Measurements from ENCODE around the gene WDR59.
A peak's percentile ranks its signal among the peaks of the same experiment; 100 is the strongest.

The WDR59 gene

DNA sequence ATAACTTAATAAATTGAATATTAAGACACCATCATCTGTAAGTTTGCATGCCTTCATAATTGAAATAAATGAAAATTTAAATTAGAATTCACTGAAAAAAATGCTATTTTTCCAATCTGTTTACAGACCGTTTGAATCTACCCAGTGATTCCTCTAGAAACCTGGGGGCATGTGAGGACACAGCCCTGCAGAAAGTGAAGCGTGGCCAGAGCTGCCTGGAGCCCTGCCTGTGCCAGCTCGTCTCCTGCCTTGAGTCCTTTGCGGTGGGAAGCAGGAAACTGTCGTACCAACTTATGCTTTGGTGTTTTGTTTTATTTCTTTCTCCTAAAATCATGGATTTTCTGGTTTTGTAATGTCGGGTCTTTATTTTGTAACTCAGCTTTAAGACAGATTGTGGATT lies 142.5 kb downstream of the WDR59 start:
- Histone ChIP-seq H3K9me3 (ENCODE audit: control insufficient read depth, insufficient read depth, low read depth, low read length) (no peaks in the 10 kb centered on the region), H3K4me3 (ENCODE audit: low read depth, low read length) (no peak overlapping the region), H3K4me1 (ENCODE audit: control insufficient read depth, insufficient read depth, low read length) (no peaks in the 10 kb centered on the region), H3K36me3 (ENCODE audit: control insufficient read depth in 2 of 2, insufficient read depth in 1 of 2, low read length in 2 of 2) (no peaks in the 10 kb centered on the region), H3K27ac (ENCODE audit: extremely low read depth, low read depth, low read length) (no peak overlapping the region)
- ChIA-PET POLR2A (no interaction called here), CTCF (interaction anchor here (2.1 kb wide), 1 partner anchor 20 kb away, joined by 9 read pairs; no protein-coding TSS in a partner anchor)
- TF ChIP-seq, protein P1, sequence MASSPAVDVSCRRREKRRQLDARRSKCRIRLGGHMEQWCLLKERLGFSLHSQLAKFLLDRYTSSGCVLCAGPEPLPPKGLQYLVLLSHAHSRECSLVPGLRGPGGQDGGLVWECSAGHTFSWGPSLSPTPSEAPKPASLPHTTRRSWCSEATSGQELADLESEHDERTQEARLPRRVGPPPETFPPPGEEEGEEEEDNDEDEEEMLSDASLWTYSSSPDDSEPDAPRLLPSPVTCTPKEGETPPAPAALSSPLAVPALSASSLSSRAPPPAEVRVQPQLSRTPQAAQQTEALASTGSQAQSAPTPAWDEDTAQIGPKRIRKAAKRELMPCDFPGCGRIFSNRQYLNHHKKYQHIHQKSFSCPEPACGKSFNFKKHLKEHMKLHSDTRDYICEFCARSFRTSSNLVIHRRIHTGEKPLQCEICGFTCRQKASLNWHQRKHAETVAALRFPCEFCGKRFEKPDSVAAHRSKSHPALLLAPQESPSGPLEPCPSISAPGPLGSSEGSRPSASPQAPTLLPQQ (tag by site-specific recombination; IDR thresholded peaks at IDR 0.05), result no peak
- TF ChIP-seq ZNF707 (tag by site-specific recombination; IDR thresholded peaks at IDR 0.05), result no peak
- TF ChIP-seq SETDB1 (IDR thresholded peaks at IDR 0.05; ENCODE audit: insufficient read length, low read length), result no peak
- TF ChIP-seq MZF1 (tag by site-specific recombination; IDR thresholded peaks at IDR 0.05; ENCODE audit: borderline replicate concordance), result no peak
- no peak for TF ChIP-seq BCL11A (tag by site-specific recombination; IDR thresholded peaks at IDR 0.05; ENCODE audit: low read depth)
- TF ChIP-seq ZNF146 (tag by site-specific recombination; IDR thresholded peaks at IDR 0.05), result no peak
- TF ChIP-seq, protein P2, sequence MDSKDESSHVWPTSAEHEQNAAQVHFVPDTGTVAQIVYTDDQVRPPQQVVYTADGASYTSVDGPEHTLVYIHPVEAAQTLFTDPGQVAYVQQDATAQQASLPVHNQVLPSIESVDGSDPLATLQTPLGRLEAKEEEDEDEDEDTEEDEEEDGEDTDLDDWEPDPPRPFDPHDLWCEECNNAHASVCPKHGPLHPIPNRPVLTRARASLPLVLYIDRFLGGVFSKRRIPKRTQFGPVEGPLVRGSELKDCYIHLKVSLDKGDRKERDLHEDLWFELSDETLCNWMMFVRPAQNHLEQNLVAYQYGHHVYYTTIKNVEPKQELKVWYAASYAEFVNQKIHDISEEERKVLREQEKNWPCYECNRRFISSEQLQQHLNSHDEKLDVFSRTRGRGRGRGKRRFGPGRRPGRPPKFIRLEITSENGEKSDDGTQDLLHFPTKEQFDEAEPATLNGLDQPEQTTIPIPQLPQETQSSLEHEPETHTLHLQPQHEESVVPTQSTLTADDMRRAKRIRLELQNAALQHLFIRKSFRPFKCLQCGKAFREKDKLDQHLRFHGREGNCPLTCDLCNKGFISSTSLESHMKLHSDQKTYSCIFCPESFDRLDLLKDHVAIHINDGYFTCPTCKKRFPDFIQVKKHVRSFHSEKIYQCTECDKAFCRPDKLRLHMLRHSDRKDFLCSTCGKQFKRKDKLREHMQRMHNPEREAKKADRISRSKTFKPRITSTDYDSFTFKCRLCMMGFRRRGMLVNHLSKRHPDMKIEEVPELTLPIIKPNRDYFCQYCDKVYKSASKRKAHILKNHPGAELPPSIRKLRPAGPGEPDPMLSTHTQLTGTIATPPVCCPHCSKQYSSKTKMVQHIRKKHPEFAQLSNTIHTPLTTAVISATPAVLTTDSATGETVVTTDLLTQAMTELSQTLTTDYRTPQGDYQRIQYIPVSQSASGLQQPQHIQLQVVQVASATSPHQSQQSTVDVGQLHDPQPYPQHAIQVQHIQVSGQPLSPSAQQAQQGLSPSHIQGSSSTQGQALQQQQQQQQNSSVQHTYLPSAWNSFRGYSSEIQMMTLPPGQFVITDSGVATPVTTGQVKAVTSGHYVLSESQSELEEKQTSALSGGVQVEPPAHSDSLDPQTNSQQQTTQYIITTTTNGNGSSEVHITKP (tag by site-specific recombination; IDR thresholded peaks at IDR 0.05), result no peak
- 0 out of 2 replicates have a peak, but pooled peaks have one; percentile 27 for TF ChIP-seq ZNF335 (tag by site-specific recombination; conservative IDR thresholded peaks at IDR 0.05)

DNA sequence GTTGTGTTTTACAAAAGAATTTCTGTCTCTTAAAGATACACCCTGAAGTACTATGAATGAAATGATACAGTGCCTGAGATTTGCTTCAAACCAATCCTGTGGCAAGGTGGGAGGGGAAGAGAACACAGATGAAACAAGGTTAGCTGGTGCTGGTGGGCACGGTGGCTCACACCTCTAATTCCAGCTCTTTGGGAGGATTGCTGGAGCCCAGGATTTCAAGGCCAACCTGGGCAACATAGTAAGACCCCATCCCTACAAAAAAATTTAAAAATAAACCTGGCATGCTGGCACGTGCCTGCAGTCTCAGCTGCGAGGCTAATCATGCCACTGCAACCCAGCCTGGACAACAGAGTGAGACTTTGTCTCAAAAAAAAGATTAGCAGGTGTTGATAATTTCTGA lies 143.0 kb downstream of the WDR59 start:
- Histone ChIP-seq H3K9me3 (ENCODE audit: control insufficient read depth, insufficient read depth, low read depth, low read length) (no peaks in the 10 kb centered on the region), H3K36me3 (ENCODE audit: control insufficient read depth in 2 of 2, insufficient read depth in 1 of 2, low read length in 2 of 2) (no peaks in the 10 kb centered on the region), H3K27ac (ENCODE audit: extremely low read depth, low read depth, low read length) (no peak overlapping the region), H3K4me1 (ENCODE audit: control insufficient read depth, insufficient read depth, low read length) (no peaks in the 10 kb centered on the region), H3K4me3 (ENCODE audit: low read depth, low read length) (no peak overlapping the region)
- peak; percentile 55; the same call in 1 of the 2 replicates for TF ChIP-seq ZNF121 (tag by site-specific recombination; IDR thresholded peaks at IDR 0.05)
- TF ChIP-seq, protein P2 (tag by site-specific recombination; IDR thresholded peaks at IDR 0.05), result no peak
- POLR2A ChIA-PET, result no interaction called here
- CTCF ChIA-PET, result no interaction called here

DNA sequence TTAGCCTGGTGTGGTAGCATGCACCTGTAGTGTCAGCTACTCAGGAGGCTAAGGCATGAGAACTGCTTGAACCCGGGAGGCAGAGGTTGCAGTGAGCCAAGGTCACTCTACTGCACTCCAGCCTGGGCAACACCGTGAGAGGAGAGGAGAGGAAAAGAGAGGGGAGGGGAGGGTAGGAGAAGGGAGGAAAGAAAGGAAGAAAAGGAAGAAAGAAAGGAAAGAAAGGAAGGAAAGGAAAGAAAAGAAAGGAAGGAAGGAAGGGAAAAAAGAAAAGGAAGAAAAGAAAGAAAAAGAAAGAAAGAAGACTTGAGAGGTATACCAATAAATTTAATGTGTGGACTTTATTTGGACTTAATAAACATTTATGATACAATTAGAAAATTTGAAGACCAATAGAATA lies 143.5 kb downstream of the WDR59 start:
- H3K9me3 ChIP-seq (ENCODE audit: control insufficient read depth, insufficient read depth, low read depth, low read length), result no peaks in the 10 kb centered on the region
- H3K4me1 ChIP-seq (ENCODE audit: control insufficient read depth, insufficient read depth, low read length), result no peaks in the 10 kb centered on the region
- H3K27ac ChIP-seq (ENCODE audit: extremely low read depth, low read depth, low read length), result no peak overlapping the region
- no peak overlapping the region for H3K4me3 ChIP-seq (ENCODE audit: low read depth, low read length)
- CTCF ChIA-PET, result interaction anchor here (2.7 kb wide), 1 partner anchor 21 kb away, joined by 14 read pairs; no protein-coding TSS in a partner anchor
- H3K36me3 ChIP-seq (ENCODE audit: control insufficient read depth in 2 of 2, insufficient read depth in 1 of 2, low read length in 2 of 2), result no peaks in the 10 kb centered on the region
- POLR2A ChIA-PET, result no interaction called here
- TF ChIP-seq ZFP3 (tag by site-specific recombination; IDR thresholded peaks at IDR 0.05; ENCODE audit: low read depth), result no peak
- TF ChIP-seq, protein P3, sequence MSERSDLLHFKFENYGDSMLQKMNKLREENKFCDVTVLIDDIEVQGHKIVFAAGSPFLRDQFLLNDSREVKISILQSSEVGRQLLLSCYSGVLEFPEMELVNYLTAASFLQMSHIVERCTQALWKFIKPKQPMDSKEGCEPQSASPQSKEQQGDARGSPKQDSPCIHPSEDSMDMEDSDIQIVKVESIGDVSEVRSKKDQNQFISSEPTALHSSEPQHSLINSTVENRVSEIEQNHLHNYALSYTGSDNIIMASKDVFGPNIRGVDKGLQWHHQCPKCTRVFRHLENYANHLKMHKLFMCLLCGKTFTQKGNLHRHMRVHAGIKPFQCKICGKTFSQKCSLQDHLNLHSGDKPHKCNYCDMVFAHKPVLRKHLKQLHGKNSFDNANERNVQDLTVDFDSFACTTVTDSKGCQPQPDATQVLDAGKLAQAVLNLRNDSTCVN (tag by site-specific recombination; optimal IDR thresholded peaks at IDR 0.05), result no peak
- no peak for TF ChIP-seq ZNF707 (tag by site-specific recombination; IDR thresholded peaks at IDR 0.05)
- TF ChIP-seq OVOL3 (tag by site-specific recombination; IDR thresholded peaks at IDR 0.05), result no peak
- no peak for TF ChIP-seq ZFP69B (tag by site-specific recombination; IDR thresholded peaks at IDR 0.05)
- TF ChIP-seq ZBTB7A (tag by site-specific recombination; IDR thresholded peaks at IDR 0.05; ENCODE audit: low read depth), result no peak
- no peak for TF ChIP-seq ZNF16 (tag by site-specific recombination; IDR thresholded peaks at IDR 0.05; ENCODE audit: low read depth)
- no peak for TF ChIP-seq TRIM28 (IDR thresholded peaks at IDR 0.05; ENCODE audit: borderline replicate concordance, low read length)
- peak; percentile 69 for TF ChIP-seq ZNF366 (tag by site-specific recombination; conservative IDR thresholded peaks at IDR 0.05)
- TF ChIP-seq ZNF76 (tag by site-specific recombination; IDR thresholded peaks at IDR 0.05; ENCODE audit: borderline replicate concordance, low read depth), result no peak
- no peak for TF ChIP-seq ZNF623 (tag by site-specific recombination; IDR thresholded peaks at IDR 0.05)
- TF ChIP-seq, protein P4, sequence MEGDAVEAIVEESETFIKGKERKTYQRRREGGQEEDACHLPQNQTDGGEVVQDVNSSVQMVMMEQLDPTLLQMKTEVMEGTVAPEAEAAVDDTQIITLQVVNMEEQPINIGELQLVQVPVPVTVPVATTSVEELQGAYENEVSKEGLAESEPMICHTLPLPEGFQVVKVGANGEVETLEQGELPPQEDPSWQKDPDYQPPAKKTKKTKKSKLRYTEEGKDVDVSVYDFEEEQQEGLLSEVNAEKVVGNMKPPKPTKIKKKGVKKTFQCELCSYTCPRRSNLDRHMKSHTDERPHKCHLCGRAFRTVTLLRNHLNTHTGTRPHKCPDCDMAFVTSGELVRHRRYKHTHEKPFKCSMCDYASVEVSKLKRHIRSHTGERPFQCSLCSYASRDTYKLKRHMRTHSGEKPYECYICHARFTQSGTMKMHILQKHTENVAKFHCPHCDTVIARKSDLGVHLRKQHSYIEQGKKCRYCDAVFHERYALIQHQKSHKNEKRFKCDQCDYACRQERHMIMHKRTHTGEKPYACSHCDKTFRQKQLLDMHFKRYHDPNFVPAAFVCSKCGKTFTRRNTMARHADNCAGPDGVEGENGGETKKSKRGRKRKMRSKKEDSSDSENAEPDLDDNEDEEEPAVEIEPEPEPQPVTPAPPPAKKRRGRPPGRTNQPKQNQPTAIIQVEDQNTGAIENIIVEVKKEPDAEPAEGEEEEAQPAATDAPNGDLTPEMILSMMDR (tag by site-specific recombination; IDR thresholded peaks at IDR 0.05), result no peak

All from HEK293 (cell line).